ENCODE measurements around the gene CBX8. TPM values are rescaled to one million over a fixed set of nuclear protein-coding genes. Genes with fewer than 3 reads are reported as not detected.

Gene CBX8
- total RNA-seq, 1 experiment from 2014 or later, result 11.3 TPM

DNA sequence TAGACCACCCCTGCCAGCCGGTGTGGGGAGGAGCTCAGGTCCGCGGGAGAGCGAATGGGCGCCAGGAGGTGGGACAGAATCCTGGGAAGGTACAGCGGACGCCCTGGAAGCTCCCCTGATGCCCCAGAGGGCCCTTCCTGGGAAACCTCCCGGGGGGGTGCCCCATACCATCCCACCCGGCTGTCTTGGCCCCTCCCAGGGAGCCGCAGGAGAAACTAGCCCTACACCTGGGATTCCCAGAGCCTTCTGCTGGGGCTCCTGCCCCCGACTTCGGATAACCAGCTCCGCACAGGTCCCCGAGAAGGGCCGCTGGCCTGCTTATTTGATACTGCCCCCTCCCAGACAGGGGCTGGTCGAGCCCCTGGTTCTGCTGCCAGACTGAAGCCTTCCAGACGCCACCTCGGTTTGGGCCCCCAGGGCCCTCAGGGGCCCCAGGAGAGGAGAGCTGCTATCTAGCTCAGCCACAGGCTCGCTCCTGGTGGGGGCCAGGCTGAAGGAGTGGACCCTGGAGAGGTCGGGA lies 45.3 kb upstream of the CBX8 start:
- Histone ChIP-seq H3F3A (ENCODE audit: low read length, unreplicated experiment) (no peaks in the 10 kb centered on the region), H3K9ac (ENCODE audit: low read length) (no peak overlapping the region), H3K27me3 (ENCODE audit: low read length) (peaks cover 39% of the 10 kb centered on the region), H3K36me3 (ENCODE audit: low read depth, low read length) (no peaks in the 10 kb centered on the region), H3K4me3 (ENCODE audit: low read length) (peak overlapping the region; percentile 82; the same call in 1 of the 2 replicates), H3K79me2 (ENCODE audit: low read length) (peaks cover 14% of the 10 kb centered on the region), H3K4me2 (ENCODE audit: low read length) (peak overlapping the region; percentile 100), H3K9me3 (ENCODE audit: low read length) (no peaks in the 10 kb centered on the region), H4K20me1 (ENCODE audit: low read length) (peaks cover 12% of the 10 kb centered on the region; the same call in 1 of the 2 replicates), H3K4me1 (ENCODE audit: insufficient read depth, low read length) (peaks cover 38% of the 10 kb centered on the region), H2AFZ (ENCODE audit: low read length) (no peak overlapping the region), H3K27ac (ENCODE audit: low read length) (no peak overlapping the region), H3K9me2 (replicated peaks; ENCODE audit: low read length) (no peaks in the 10 kb centered on the region)
- CTCF ChIA-PET, result no interaction called here
- intact Hi-C loops (cut with micrococcal nuclease), result loop anchor here (2.0 to 5.0 kb wide), 2 partner anchors 45 to 77 kb away; partner anchors contain the start of gene CBX8
- POLR2A ChIA-PET (ENCODE audit: unreplicated experiment), result no interaction called here
- ATAC-seq (no peak), DNase-seq (no peak)
- BruUV-seq (replicated peaks), result no TSS peak
- no peak for TF ChIP-seq EZH2phosphoT487 (IDR thresholded peaks at IDR 0.05; ENCODE audit: borderline replicate concordance, low read length)

DNA sequence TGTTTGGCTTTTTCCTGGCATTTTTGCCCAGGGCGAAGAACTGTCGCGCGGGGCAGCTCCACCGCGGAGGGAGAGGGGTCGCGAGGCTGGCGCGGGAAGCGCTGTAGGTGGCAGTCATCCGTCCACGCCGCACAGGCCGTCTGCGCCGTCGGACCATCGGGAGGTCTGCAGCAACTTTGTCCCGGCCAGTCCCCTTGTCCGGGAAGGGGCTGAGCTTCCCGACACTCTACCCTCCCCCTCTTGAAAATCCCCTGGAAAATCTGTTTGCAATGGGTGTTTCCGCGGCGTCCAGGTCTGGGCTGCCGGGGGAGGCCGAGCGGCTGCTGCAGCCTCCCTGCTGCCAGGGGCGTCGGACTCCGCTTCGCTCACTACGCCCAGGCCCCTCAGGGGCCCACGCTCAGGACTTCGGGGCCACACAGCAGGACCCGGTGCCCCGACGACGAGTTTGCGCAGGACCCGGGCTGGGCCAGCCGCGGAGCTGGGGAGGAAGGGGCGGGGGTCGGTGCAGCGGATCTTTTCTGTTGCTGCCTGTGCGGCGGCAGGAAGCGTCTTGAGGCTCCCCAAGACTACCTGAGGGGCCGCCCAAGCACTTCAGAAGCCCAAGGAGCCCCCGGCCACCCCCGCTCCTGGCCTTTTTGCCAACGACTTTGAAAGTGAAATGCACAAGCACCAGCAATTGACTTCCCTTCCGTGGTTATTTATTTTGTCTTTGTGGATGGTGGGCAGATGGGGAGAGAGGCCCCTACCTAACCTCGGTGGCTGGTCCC lies 44.7 kb upstream of the CBX8 start:
- DNase-seq (no peak), ATAC-seq (no peak)
- peak overlapping the region; percentile 37 for H3K4me2 ChIP-seq (ENCODE audit: low read length)
- no peak overlapping the region for H3K4me3 ChIP-seq (ENCODE audit: low read length)
- H3K4me1 ChIP-seq (ENCODE audit: insufficient read depth, low read length), result peaks cover 44% of the 10 kb centered on the region
- no peak overlapping the region for H3K9ac ChIP-seq (ENCODE audit: low read length)
- ChIA-PET POLR2A (ENCODE audit: unreplicated experiment) (no interaction called here), CTCF (no interaction called here)
- H2AFZ ChIP-seq (ENCODE audit: low read length), result no peak overlapping the region
- H3F3A ChIP-seq (ENCODE audit: low read length, unreplicated experiment), result no peaks in the 10 kb centered on the region
- intact Hi-C loops (cut with micrococcal nuclease), result loop anchor here (2.0 to 5.0 kb wide), 2 partner anchors 44 to 77 kb away; partner anchors contain the start of gene CBX8
- H3K36me3 ChIP-seq (ENCODE audit: low read depth, low read length), result no peaks in the 10 kb centered on the region
- peaks cover 21% of the 10 kb centered on the region for H3K79me2 ChIP-seq (ENCODE audit: low read length)
- TF ChIP-seq EZH2phosphoT487 (IDR thresholded peaks at IDR 0.05; ENCODE audit: borderline replicate concordance, low read length), result peak; percentile 66; the same call in 1 of the 2 replicates
- peak; percentile 98 for TF ChIP-seq EZH2 (IDR thresholded peaks at IDR 0.05; ENCODE audit: low read length, unreplicated experiment)
- TF ChIP-seq, protein P1, sequence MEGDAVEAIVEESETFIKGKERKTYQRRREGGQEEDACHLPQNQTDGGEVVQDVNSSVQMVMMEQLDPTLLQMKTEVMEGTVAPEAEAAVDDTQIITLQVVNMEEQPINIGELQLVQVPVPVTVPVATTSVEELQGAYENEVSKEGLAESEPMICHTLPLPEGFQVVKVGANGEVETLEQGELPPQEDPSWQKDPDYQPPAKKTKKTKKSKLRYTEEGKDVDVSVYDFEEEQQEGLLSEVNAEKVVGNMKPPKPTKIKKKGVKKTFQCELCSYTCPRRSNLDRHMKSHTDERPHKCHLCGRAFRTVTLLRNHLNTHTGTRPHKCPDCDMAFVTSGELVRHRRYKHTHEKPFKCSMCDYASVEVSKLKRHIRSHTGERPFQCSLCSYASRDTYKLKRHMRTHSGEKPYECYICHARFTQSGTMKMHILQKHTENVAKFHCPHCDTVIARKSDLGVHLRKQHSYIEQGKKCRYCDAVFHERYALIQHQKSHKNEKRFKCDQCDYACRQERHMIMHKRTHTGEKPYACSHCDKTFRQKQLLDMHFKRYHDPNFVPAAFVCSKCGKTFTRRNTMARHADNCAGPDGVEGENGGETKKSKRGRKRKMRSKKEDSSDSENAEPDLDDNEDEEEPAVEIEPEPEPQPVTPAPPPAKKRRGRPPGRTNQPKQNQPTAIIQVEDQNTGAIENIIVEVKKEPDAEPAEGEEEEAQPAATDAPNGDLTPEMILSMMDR (conservative IDR thresholded peaks at IDR 0.05; ENCODE audit: low read depth, low read length), result no peak
- H4K20me1 ChIP-seq (ENCODE audit: low read length), result peaks cover 18% of the 10 kb centered on the region; the same call in 1 of the 2 replicates
- no peaks in the 10 kb centered on the region for H3K9me2 ChIP-seq (replicated peaks; ENCODE audit: low read length)
- H3K27me3 ChIP-seq (ENCODE audit: low read length), result peaks cover 39% of the 10 kb centered on the region
- H3K9me3 ChIP-seq (ENCODE audit: low read length), result no peaks in the 10 kb centered on the region
- no TSS peak for BruUV-seq (replicated peaks)
- H3K27ac ChIP-seq (ENCODE audit: low read length), result no peak overlapping the region

DNA sequence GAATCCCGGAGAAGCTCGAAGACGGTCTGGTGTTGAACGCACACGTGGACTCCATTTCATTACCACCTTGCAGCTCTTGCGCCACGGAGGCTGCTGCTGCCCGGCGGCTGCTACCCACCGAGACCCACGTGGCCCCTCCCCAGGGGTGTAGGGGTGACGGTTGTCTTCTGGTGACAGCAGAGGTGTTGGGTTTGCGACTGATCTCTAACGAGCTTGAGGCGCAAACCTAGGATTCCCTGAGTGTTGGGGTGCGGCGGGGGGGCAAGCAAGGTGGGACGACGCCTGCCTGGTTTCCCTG lies 44.1 kb upstream of the CBX8 start:
- TF ChIP-seq, protein P1 (conservative IDR thresholded peaks at IDR 0.05; ENCODE audit: low read depth, low read length), result no peak
- no peak for TF ChIP-seq EZH2phosphoT487 (IDR thresholded peaks at IDR 0.05; ENCODE audit: borderline replicate concordance, low read length)
- no peaks in the 10 kb centered on the region for H3K9me3 ChIP-seq (ENCODE audit: low read length)
- no peak for DNase-seq
- peaks cover 47% of the 10 kb centered on the region for H3K4me1 ChIP-seq (ENCODE audit: insufficient read depth, low read length)
- intact Hi-C loops (cut with micrococcal nuclease), result loop anchor here (5.0 kb wide), 1 partner anchor 44 kb away; the partner anchor contains the start of gene CBX8
- H3K4me3 ChIP-seq (ENCODE audit: low read length), result no peak overlapping the region
- no TSS peak for BruUV-seq (replicated peaks)
- no peaks in the 10 kb centered on the region for H3F3A ChIP-seq (ENCODE audit: low read length, unreplicated experiment)
- H2AFZ ChIP-seq (ENCODE audit: low read length), result no peak overlapping the region
- no peak overlapping the region for H3K27ac ChIP-seq (ENCODE audit: low read length)
- ChIA-PET CTCF (no interaction called here), POLR2A (ENCODE audit: unreplicated experiment) (no interaction called here)
- H3K79me2 ChIP-seq (ENCODE audit: low read length), result peaks cover 27% of the 10 kb centered on the region
- H4K20me1 ChIP-seq (ENCODE audit: low read length), result peaks cover 23% of the 10 kb centered on the region
- H3K9ac ChIP-seq (ENCODE audit: low read length), result no peak overlapping the region
- H3K9me2 ChIP-seq (replicated peaks; ENCODE audit: low read length), result no peaks in the 10 kb centered on the region
- no peaks in the 10 kb centered on the region; the same call in 1 of the 2 replicates for H3K36me3 ChIP-seq (ENCODE audit: low read depth, low read length)
- no peak for ATAC-seq
- peaks cover 39% of the 10 kb centered on the region for H3K27me3 ChIP-seq (ENCODE audit: low read length)
- H3K4me2 ChIP-seq (ENCODE audit: low read length), result no peak overlapping the region
